BLaER1 (cell line): ENCODE results near the gene DGKD.
A peak's percentile ranks its signal among the peaks of the same experiment; 100 is the strongest.

Source experiments
- H3K27ac ChIP-seq: shearing (Covaris generic); formaldehyde crosslinking; 2 replicates; pipeline ENCODE4 v1.8.1; 2022
- H3K27me3 ChIP-seq: shearing (Covaris generic); formaldehyde crosslinking; 2 replicates; pipeline ENCODE4 v1.8.1; 2022
- H3K36me3 ChIP-seq: shearing (Covaris generic); formaldehyde crosslinking; 2 replicates; pipeline ENCODE4 v1.8.1; 2022
- H3K4me1 ChIP-seq: shearing (Covaris generic); formaldehyde crosslinking; 2 replicates; pipeline ENCODE4 v1.8.1; 2022
- H3K4me2 ChIP-seq: shearing (Covaris generic); formaldehyde crosslinking; 2 replicates; pipeline ENCODE4 v1.8.1; 2022
- H3K4me3 ChIP-seq: shearing (Covaris generic); formaldehyde crosslinking; 2 replicates; pipeline ENCODE4 v1.8.1; 2022
- H3K9ac ChIP-seq: shearing (Covaris generic); formaldehyde crosslinking; 2 replicates; pipeline ENCODE4 v1.8.1; 2022
- H3K9me3 ChIP-seq: shearing (Covaris generic); formaldehyde crosslinking; 2 replicates; pipeline ENCODE4 v1.8.1; 2022
- H4K20me1 ChIP-seq: shearing (Covaris generic); formaldehyde crosslinking; 2 replicates; pipeline ENCODE4 v1.8.1; 2022
- Cebpa-rat ChIP-seq: shearing (Covaris generic); IDR thresholded peaks from 2 replicates; pipeline ENCODE4 v1.8.1; 2022

The DGKD gene

GRCh38 chr2:233426619-233427342, 72.5 kb downstream of the DGKD start:
- TF ChIP-seq Cebpa-rat: no peak
- H3K4me1 ChIP-seq: peaks cover 44% of the 10 kb centered on the region

GRCh38 chr2:233428008-233428407, 73.7 kb downstream of the DGKD start:
- no peak for TF ChIP-seq Cebpa-rat
- Histone ChIP-seq H3K27ac (0 out of 2 replicates have a peak overlapping the region, but pooled peaks have one; percentile 14), H3K36me3 (peaks cover 94% of the 10 kb centered on the region)

More at GRCh38 chr2:233426619-233427342, 72.5 kb downstream of the DGKD start:
- no peak overlapping the region for H3K27ac ChIP-seq
- H3K27me3 ChIP-seq: no peaks in the 10 kb centered on the region
- H4K20me1 ChIP-seq: peaks cover 100% of the 10 kb centered on the region
- no peak overlapping the region for H3K4me2 ChIP-seq
- H3K36me3 ChIP-seq: peaks cover 92% of the 10 kb centered on the region
- no peak overlapping the region for H3K9ac ChIP-seq
- H3K9me3 ChIP-seq: no peaks in the 10 kb centered on the region; the same call in 1 of the 2 replicates
- H3K4me3 ChIP-seq: no peak overlapping the region

GRCh38 chr2:233428438-233428837, 74.1 kb downstream of the DGKD start:
- Histone ChIP-seq H3K27ac (no peak overlapping the region), H3K4me3 (no peak overlapping the region), H3K4me2 (no peak overlapping the region), H3K36me3 (peaks cover 94% of the 10 kb centered on the region), H4K20me1 (peaks cover 100% of the 10 kb centered on the region), H3K27me3 (no peaks in the 10 kb centered on the region), H3K4me1 (peaks cover 27% of the 10 kb centered on the region), H3K9ac (no peak overlapping the region), H3K9me3 (no peaks in the 10 kb centered on the region; the same call in 1 of the 2 replicates)
- no peak for TF ChIP-seq Cebpa-rat

More at GRCh38 chr2:233428008-233428407, 73.7 kb downstream of the DGKD start:
- H3K4me3 ChIP-seq: no peak overlapping the region
- H3K4me1 ChIP-seq: peaks cover 32% of the 10 kb centered on the region
- peaks cover 100% of the 10 kb centered on the region for H4K20me1 ChIP-seq
- H3K4me2 ChIP-seq: no peak overlapping the region
- H3K9ac ChIP-seq: no peak overlapping the region
- H3K9me3 ChIP-seq: no peaks in the 10 kb centered on the region; the same call in 1 of the 2 replicates
- no peaks in the 10 kb centered on the region for H3K27me3 ChIP-seq

- peaks cover 100% of the 10 kb centered on the region for H4K20me1 ChIP-seq
- H3K4me1 ChIP-seq: peaks cover 18% of the 10 kb centered on the region
- TF ChIP-seq Cebpa-rat: no peak
- H3K27ac ChIP-seq: no peak overlapping the region
- H3K36me3 ChIP-seq: peaks cover 93% of the 10 kb centered on the region
- H3K27me3 ChIP-seq: no peaks in the 10 kb centered on the region
- H3K9me3 ChIP-seq: no peaks in the 10 kb centered on the region; the same call in 1 of the 2 replicates
- H3K4me2 ChIP-seq: no peak overlapping the region
- H3K4me3 ChIP-seq: no peak overlapping the region
- H3K9ac ChIP-seq: no peak overlapping the region
These were observed 75.0 kb downstream of the DGKD start for GRCh38 chr2:233429175-233429897.

GRCh38 chr2:233430081-233430480, 75.8 kb downstream of the DGKD start:
- no peak overlapping the region for H3K4me3 ChIP-seq
- H3K27ac ChIP-seq: no peak overlapping the region
- H3K9ac ChIP-seq: no peak overlapping the region
- no peaks in the 10 kb centered on the region for H3K9me3 ChIP-seq
- no peak overlapping the region for H3K4me2 ChIP-seq
- peaks cover 93% of the 10 kb centered on the region for H3K36me3 ChIP-seq
- peaks cover 14% of the 10 kb centered on the region for H3K4me1 ChIP-seq
- no peaks in the 10 kb centered on the region for H3K27me3 ChIP-seq
- peaks cover 100% of the 10 kb centered on the region for H4K20me1 ChIP-seq
- TF ChIP-seq Cebpa-rat: no peak

- H3K4me2 ChIP-seq: no peak overlapping the region
- no peak overlapping the region for H3K27ac ChIP-seq
- TF ChIP-seq Cebpa-rat: no peak
- H3K9me3 ChIP-seq: no peaks in the 10 kb centered on the region
- H3K36me3 ChIP-seq: peaks cover 93% of the 10 kb centered on the region
- peaks cover 100% of the 10 kb centered on the region for H4K20me1 ChIP-seq
- H3K27me3 ChIP-seq: no peaks in the 10 kb centered on the region
- H3K4me1 ChIP-seq: peaks cover 14% of the 10 kb centered on the region
- no peak overlapping the region for H3K9ac ChIP-seq
- no peak overlapping the region for H3K4me3 ChIP-seq
These were observed 76.4 kb downstream of the DGKD start for GRCh38 chr2:233430651-233431050.

- H3K9me3 ChIP-seq: no peaks in the 10 kb centered on the region
These were observed 78.7 kb downstream of the DGKD start for GRCh38 chr2:233433029-233433428.

GRCh38 chr2:233433794-233434193, 79.5 kb downstream of the DGKD start:
- no peaks in the 10 kb centered on the region for H3K4me1 ChIP-seq
- no peak overlapping the region for H3K9ac ChIP-seq
- no peaks in the 10 kb centered on the region for H3K27me3 ChIP-seq
- H3K36me3 ChIP-seq: peaks cover 96% of the 10 kb centered on the region
- peaks cover 100% of the 10 kb centered on the region for H4K20me1 ChIP-seq
- H3K27ac ChIP-seq: no peak overlapping the region
- no peak overlapping the region for H3K4me2 ChIP-seq
- TF ChIP-seq Cebpa-rat: no peak
- H3K9me3 ChIP-seq: no peaks in the 10 kb centered on the region
- no peak overlapping the region for H3K4me3 ChIP-seq

More at GRCh38 chr2:233433029-233433428, 78.7 kb downstream of the DGKD start:
- no peak overlapping the region for H3K9ac ChIP-seq
- no peak for TF ChIP-seq Cebpa-rat
- H3K4me2 ChIP-seq: no peak overlapping the region
- peaks cover 100% of the 10 kb centered on the region for H4K20me1 ChIP-seq
- H3K4me1 ChIP-seq: peaks cover 3% of the 10 kb centered on the region
- H3K27ac ChIP-seq: no peak overlapping the region
- no peaks in the 10 kb centered on the region for H3K27me3 ChIP-seq
- peaks cover 95% of the 10 kb centered on the region for H3K36me3 ChIP-seq
- no peak overlapping the region for H3K4me3 ChIP-seq

- H3K27ac ChIP-seq: no peak overlapping the region
- H3K4me3 ChIP-seq: no peak overlapping the region
- no peak overlapping the region for H3K9ac ChIP-seq
- no peaks in the 10 kb centered on the region for H3K4me1 ChIP-seq
- no peak for TF ChIP-seq Cebpa-rat
- peaks cover 100% of the 10 kb centered on the region for H4K20me1 ChIP-seq
- no peaks in the 10 kb centered on the region for H3K9me3 ChIP-seq
- peaks cover 96% of the 10 kb centered on the region for H3K36me3 ChIP-seq
- no peak overlapping the region for H3K4me2 ChIP-seq
- H3K27me3 ChIP-seq: no peaks in the 10 kb centered on the region
These were observed 80.5 kb downstream of the DGKD start for GRCh38 chr2:233434666-233435330.
